NCI-H1694 (cell line): ENCODE measurements around the gene C3orf52.

Source experiments
- DNase-seq: peaks from one replicate; lab custom pipeline; 2025; lab: John Stamatoyannopoulos, UW

Gene C3orf52

GRCh38 chr3:112086875-112087524, 811 bp downstream of the C3orf52 start:
- no peak for DNase-seq

DNA sequence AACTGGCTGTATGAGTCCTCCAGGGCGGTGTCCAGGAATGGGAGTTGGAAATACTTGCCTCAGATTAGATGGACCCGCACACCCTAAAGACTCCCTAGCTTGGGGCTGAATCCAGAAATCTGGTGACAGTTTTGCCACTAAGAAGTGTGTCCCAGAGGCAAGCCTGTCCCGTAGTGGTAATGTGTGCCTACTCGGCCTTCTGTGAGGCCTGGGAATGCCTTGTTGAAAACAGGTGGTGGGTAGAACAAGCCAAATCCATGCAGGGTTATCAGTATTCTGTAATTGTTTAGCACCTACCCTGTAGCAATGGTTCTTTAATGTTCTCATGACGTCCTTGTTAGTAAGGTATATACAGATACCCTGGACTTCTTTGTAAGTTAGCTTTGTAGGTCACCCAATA, 1.6 kb downstream of the C3orf52 start:
- no peak for DNase-seq

GRCh38 chr3:112088944-112089343, 2.8 kb downstream of the C3orf52 start:
- DNase-seq, result no peak

DNA sequence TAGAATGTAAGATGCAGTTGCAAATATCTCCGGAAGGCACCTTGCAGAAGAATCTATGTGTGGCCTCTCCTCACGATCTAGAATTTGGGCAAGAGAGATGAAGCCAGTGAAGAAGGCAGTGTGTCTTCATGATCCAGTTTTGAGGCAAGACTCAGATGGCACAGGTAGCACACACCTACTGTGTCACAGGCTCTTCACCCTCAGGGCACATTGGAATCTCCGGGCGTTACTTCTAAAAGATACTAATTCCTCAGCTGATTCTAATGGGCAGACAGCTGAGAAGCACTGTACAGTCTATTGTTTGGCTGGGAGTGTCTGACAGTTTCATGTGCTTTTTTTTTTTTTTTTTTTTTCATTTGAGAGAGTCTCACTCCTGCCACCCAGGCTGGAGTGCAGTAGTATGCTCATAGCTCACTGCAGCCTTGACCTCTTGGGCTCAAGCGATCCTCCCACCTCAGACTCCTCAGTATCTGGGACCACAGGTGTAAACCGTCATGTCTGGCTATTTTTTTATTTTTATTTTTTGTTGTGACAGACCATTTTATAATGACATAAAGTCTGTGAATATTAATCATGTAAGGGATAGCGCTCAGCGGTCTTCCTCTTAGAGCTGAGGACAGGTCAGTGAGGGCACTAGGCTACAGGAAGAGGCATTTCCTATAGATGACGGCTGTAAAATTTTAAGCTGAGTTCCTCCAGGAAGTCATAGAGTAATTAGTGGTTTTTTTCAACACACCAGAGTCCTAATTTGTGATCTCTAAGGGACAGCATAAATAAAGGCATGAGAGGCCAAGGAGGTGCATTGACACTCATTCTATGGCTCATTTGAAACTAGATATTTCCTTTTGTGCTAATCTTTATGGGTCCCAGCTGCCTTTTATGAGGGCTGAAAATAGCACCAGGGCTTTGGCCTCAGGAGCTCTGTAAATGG, 4.0 kb downstream of the C3orf52 start:
- DNase-seq, result no peak

GRCh38 chr3:112090887-112091586, 4.8 kb downstream of the C3orf52 start:
- no peak for DNase-seq

- DNase-seq, result no peak
Measured at GRCh38 chr3:112092496-112093179, 6.4 kb downstream of the C3orf52 start.

GRCh38 chr3:112093180-112093522, 7.0 kb downstream of the C3orf52 start:
- DNase-seq, result no peak

DNA sequence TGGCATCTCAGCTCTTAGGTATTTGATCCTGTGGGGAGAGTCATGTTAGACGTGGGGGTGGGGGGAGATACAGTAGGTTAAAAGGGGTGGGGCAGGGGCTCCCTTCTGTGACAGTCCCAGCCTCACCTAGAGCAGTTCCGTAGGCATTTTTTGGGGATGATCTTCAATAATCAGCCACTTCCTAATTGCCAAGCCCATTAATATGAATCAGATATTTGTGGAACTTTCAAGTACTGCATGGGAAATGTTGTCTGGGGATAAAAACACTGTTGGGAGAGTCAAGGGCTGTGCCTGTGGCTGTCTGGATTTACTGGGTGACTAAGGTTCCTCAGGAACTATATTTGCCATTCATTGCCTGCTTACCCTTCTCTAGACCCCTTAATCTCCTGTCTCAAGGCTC, 9.5 kb downstream of the C3orf52 start:
- no peak for DNase-seq

GRCh38 chr3:112096176-112096575, 10.0 kb downstream of the C3orf52 start:
- no peak for DNase-seq

GRCh38 chr3:112097378-112097777, 11.2 kb downstream of the C3orf52 start:
- no peak for DNase-seq

DNA sequence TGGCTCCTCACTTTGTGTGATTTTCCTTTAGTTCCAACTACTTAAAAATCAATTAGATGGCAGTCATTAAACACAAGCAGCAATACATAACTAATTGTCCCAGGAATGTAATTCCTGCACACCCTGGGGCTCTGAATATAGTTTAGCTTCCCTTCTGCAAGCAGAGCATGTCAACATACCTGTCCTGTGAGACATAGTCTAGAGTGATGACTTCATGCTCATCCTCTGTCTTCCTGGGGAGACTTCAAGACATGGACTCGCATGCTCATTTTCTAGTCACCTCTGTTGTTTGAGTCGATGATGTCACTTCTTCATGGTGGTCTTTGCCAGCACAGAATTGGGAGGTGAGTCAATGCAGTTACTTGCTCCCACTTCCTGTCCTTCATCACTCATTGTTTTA, 15.7 kb downstream of the C3orf52 start:
- no peak for DNase-seq

DNA sequence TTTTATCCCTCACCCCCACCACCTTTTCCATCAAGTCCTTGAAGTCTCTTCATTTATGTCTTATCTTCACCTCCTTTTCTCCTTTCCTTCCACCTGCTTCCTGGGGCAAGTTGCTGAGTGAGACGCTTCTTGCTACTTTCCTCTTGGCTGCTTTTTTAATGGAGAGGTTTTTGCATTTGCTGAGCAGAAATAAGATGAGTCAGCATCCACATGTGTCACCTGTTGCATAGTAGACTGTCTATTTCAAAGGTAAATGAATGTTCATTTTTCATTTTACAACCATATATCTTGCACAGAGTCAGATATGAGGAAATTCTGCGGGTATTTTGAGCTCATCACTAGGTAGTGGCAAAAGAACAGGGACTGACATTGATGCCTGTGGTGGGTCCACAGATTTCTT, 18.6 kb downstream of the C3orf52 start:
- no peak for DNase-seq

- no peak for DNase-seq
Measured at GRCh38 chr3:112109322-112109721, 23.1 kb downstream of the C3orf52 start.

- peak; percentile 56 for DNase-seq
Measured at GRCh38 chr3:112111785-112112402, 25.7 kb downstream of the C3orf52 start.

- DNase-seq, result no peak
Measured at GRCh38 chr3:112114576-112115160, 28.5 kb downstream of the C3orf52 start.

DNA sequence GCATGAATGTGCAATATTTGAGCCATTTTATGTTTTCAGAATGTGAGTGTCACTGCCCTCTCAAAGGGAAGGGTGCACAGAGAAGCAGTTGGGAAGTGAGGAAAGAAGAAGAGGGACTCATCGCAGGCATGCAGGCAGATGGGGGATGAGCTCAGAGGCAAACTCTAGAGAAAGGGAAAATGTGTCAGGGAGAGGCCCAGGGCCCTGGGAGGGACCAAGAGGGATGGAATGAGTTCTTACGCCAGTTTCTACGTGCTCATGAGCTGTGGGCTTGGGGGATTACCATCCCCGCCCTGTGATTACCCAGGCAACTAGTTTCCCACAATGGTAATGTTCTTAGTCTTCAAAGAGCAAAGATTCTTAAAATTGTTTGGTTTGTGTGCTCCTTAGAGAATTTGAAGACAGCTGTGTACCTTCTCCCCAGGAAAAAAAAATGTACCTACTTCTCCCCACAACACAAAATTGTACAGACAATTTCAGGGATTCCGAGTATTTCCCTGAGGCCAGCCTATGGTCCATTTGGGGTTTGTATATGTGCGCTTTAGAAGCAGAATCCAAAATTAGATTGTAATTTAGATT, 29.1 kb downstream of the C3orf52 start:
- DNase-seq, result no peak

DNA sequence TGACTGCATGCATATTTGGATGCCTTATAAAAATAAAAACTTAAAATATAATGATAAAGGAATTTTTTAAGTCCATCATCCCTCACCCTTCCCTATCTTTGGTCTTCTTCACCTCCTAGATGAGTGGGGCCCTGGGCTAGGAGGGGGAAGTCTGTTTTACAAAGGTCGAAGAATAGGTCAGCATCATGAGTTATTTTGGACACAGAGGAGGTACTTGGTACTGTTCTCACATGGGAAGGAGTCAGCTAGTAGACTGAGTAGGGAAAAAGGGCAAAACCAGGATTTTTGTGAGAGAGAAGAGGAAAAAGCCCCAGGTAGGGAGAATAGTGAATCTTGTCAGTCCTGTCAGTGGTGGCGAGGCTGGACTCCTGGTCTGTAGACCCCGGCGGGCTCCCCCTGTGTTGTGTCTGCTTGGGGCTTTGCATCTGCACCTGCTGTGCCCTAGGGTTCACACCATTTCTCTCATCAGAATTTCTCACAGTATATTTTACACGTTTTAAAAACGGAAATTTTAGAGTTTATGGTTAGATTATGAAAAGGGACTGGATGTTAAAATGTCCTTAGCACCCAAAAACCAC, 29.7 kb downstream of the C3orf52 start:
- DNase-seq, result no peak

DNA sequence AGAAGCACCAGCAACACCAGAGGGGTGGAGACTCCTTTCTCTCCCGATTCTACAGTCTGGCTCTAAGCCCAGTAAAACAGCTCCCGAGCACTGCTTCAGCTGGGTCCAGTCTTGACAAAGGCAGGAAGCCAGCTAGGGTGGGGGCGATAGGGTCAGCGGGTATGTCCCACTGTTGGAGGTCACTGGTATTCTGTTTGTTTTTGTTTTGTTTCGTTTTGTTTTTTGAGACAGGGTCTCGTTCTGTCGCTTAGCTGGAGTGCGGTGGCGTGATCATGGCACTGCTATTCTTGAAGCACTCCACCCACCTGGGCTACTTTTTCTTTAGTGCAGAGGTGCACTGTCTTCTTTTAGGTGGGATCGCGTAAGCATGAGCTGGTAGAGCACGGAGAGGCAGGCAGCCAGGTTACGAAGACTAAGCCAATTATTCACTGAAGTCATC, 30.6 kb downstream of the C3orf52 start:
- DNase-seq, result no peak

DNA sequence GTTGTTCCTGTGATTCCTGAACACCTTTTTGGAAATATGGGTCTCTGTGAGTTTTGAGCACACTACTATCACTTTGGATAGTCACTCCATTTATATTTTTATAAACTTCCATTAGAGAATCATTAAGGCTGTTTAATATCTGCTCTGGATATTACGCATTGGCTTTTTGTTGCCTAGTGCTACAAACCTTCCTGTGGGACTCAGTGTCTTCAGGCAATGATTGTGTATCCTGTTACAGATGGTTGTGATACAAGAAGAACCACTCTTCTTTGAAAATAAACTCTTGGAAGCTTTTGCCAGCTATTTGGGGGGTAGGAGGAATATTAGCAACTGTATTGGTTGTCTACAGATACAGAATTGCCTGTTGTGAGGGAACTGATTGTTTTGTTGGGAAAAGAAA, 31.2 kb downstream of the C3orf52 start:
- no peak for DNase-seq

DNA sequence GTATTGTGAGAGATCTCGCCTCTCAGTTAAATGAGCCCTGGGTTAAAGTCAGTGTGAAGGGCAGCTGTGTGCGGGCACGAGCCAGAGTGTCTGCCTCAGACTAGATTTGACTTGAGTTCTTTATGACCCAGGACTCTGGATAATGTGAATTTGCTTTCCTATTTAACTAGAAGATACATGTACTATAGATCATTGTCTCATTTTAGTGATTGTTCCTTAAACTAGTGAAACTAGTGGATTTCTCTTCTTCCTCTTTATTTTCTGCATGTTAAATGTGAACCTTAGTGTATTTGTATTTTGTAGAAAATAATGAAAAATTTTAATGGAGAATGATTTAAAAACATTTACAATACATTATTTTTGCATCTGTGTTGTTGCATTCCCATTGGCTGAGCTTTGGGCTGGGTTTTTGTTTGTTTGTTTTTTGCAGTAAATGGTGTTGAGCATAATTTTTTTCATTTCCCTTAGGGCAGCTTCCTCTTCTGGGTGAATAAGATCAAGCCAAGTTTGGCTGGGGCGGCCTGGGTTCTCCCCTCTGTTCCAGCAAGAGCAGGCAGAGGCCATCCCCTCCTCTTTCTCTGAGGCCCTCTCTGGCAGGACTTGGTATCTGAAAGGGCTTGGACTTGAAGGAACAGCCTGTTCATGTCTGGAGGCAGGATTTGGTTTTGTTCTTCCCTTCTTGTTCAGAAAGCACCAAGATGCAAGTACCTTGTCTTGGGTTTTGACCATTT, 31.8 kb downstream of the C3orf52 start:
- no peak for DNase-seq
